Midbrain (tissue), 1 donor: ENCODE data around the gene ADAMTS8.

Experiments
- DNase-seq: peaks from one replicate; lab custom pipeline; 2025; lab: John Stamatoyannopoulos, UW

ADAMTS8 gene

DNA sequence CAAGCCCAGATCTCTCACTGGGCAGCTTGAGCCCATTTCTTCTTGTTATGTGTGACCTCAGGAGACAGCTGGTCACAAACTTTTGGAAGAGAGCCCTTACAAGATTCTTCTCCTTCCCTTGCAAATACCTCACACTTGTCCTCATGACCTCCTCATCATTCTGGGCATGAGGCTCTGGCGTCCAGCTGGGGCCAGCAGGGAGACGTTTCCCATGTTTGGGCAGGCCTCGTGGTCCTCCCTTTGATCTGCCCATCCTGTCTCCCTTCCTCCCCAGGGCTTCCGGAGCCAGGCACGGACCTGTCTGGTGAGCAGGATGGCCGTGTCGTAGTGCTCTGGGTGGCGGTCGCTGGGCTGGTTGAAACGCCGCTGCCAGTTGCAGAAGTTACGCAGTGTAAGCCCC lies 9.7 kb downstream of the ADAMTS8 start:
- DNase-seq: no peak

DNA sequence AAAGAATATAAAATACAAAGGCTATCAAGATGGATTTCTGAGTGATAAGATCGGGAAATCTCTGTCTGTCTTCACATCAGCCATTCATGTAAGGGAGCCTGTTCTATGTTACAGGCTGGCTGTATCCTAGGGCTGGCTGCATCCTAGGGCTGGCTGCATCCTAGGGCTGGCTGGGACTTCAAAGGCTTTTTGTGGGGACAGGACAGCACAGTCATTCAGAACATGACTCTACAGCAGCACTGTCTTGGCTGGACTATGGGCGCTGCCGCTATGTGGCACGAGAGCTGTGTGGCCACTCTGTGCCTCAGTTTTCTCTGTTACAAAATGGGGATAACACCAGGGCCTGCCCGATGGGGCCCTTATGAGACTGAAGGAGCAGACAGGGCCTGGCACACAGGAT lies 10.2 kb downstream of the ADAMTS8 start:
- DNase-seq: peak; percentile 65

DNA sequence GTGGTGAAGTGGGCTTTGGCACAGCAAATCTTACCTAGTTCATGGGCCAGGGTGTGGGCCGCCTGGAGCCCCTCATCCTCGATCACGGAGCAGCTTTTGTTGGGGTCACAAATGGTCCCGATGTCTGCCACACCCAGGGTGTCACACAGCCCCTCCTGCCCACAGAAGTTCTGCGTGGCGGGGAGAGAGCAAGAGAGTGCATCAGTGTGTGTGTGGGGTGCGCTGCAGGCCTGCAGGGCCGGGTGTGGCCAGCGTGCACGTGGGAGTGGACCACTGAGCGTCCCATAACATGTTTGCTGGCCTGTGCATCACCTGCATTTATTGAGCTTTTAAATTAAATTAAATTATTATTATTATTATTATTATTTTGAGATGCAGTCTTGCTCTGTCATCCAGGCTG lies 11.5 kb downstream of the ADAMTS8 start:
- no peak for DNase-seq

DNA sequence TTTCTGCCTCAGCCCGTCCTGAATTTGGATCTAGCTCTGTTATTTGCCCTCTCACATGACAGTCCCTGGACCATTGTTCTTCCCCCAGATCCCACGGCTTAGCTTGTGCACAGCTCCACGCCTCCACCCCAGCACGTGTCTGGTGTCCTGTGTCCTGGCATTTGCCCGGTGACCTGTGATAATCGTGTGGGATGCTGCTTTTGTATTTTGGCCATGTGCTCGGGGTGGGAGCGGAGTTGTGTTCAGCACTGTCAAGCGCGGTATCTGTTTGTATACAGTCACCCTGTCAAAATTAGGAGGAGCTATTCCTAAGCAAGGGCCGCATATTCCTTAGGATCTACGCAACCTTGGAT lies 11.9 kb downstream of the ADAMTS8 start:
- DNase-seq: no peak

DNA sequence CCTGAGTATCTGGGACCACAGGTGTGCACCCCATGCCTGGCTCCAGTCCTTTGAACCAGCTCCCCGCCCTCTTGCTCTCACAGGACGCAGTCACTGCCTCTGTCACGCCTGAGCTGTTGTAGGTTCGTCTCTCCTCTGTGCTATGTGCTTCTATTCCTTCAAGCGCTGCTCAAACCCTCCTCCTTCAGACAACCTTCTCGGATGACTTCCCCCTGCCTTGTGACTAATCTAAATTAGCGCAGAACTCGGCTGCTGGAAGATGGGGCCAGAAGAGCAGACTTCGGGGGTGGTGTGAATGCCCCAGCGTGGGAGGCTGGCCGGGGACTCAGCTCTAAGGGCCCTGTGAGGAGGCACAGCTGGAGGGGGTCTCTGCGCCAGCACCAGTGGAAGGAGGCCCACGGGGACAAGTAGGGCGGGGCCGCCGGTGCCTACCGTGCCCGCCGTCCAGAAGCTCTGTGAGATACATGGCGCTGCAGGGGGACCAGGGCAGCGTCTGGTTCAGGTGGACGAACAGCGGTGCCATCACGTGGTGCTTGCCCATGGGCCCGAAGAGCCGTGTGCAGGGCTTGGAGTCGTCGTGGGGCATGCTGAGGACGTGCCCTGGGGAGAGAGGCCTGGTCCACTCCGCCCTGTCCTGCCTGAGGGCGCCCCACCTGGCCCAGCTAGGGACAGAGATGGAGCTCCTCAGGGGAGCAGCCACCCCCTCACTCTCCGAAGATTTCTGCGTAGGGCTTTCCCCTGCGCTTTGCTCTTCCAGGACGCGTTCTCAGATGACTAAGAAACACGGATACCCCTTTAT lies 12.5 kb downstream of the ADAMTS8 start:
- no peak for DNase-seq

DNA sequence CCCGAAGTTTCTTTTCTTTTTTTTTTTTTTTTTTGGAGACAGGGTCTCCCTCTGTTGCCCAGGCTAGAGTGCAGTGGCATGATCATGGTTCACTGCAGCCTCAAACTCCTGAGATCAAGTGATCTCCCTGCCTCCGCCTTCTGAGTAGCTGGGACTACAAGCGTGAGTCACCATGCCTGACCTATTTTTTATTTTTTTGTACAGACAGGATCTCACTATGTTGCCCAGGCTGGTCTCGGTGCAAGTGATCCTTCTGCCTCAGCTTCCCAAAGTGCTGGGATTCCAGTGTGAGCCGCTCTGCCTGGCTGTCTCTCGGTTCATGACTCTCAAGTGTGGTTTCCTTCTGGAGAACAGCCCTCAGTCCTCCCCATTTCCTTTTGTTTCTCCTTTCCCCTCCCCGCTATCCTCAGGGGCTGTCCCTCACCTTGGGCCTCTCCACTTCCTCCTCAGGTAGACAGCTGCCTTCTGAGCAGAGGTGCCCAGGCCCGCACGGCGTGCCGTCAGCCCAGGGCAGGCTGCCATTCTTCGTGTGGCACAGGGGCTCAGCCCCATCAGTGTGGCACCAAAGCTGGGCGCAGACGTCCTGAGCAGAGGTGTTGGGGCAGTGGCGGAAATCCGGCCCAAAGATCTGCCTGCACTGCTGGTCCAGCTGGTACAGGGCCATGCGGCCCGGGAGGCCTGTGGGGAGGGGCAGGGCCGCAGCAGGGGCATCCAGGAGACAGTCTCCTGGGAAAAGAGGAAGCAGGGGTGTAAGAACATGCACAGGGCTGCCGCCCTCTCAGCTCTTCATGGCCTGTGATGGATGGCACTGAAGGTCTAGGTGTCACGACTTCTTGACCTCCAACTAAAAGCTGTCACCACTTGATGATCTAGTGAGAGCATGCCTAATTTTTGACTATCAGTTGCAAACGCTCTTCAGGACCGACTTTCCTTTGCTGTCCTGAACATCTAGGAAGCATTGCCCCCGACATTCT lies 14.0 kb downstream of the ADAMTS8 start:
- DNase-seq: no peak

DNA sequence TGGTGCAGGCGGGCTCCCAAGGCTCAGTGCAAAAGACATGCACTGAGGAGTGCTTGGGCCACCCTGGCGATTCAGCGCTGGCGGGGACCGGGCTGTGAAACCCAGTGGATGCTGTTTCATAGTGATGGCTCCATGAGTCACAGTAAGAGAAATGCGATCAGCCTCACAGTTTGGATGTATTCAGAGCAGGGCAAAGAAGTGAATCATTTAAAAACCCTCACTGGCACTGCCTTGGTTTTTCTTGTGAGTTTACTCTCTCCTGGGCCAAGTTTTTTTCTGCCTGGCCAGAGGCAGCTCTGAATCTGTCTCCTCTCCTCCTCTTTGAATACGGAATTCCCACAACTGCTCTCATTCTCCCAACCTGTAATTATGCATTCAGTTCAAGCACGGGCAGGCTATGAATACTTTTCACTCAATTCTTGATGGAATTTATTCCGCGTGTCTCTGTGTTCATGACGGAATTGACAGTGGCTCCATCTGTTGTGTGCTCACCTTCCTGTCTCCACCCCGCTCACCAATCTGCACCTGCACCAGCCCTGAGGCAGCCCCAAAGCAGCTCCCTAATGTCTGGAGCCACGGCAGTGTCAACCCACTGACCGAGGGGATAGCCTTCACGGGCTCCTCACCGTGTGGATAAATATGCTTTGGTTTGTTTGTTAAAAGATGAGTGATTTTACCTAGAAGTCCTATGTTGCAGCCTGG lies 14.9 kb downstream of the ADAMTS8 start:
- no peak for DNase-seq

DNA sequence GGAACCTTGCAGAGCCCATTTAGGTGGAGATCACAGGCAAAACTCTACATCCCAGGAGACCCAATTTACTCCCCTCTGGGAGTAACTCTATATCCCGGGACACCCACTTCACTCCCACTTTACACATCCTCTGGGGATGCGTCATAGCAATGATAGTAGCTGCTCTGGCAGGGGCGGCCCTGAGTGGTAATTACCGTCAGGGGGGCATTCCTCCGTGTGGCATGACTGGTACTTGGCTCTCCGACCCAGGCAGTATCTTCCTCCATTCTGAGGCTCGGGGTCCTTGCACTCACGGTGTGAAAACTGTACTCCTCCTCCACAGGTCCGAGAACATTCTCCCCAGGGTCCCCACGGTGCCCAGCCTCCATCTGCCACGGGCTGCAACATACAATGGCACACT lies 17.2 kb downstream of the ADAMTS8 start:
- no peak for DNase-seq

DNA sequence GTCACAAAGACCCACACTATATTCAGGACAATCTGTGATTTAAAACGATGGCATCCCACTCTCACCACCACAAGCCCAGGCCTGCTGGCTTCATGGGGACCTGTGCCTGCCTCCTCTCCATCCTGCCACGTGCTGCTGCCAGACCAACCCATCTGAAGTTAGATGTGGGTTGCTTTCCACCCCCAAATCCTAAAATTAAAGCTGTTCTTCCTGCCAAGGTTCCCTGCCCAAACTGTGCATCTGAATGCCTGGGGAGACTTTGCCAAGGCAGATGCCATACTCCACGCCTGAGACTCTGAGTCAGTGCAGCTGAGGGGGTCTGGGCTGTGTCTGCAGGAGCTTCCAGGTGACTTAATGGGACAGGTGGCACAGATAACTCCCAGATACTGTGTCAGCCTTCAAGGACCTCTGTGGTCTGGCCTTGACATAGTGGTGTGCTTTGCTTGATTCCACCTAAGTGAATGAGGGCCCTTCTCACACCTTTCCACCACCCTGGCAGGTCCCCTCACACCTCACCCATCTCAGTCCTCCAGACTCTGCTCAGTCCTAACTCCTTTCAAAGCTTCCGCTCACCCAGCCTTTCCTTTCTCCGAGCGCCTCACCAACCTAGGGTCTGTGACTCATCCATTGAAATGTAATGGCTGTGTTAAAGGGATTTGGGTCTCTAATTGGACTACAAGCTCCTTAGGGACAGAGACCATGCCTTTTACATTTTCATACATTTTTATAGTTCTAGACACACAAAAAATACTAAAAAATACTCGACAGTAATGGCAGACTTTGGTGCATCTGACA lies 18.6 kb downstream of the ADAMTS8 start:
- no peak for DNase-seq

DNA sequence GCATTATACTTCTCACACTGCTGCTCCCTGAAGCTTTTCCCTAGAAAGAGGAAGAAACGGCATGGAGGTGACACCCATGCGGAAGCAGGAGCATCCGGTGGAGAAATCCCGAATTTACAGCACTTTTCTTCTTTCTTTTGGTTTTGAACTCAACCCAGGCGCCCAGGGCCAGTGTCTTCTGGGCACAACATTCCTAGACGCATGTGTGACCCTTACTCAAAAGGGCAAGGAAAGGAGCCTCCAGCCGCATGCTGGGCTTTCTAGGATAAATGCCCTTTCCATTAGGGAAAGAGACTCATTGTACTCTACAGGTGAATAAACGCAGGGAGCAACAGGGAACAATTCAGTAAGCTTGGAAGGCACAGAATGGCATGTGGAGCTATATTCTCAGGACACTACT lies 19.5 kb downstream of the ADAMTS8 start:
- no peak for DNase-seq

DNA sequence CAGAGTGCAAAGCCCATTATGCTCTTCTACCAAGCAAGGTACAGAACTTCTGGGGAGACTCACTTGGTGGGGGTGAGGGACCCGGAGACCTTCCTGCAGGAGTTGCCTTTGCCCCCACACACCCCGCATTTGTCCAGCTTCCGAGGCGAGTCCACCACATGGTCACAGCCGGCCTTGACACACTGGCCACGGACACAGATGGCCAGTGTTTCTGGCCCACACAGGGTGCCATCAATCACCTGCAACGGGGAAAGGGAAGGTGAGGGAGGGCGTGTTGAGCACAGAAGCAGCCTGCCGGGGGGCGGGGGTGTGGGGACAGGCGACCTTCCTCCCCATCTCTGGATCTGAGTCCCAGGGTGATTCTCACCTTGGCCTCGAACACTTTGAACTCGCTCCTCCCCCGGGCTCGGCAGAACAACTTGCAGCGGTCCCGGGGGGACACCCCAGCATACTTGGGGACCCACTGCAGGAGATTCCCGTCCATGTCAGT lies 20.0 kb downstream of the ADAMTS8 start:
- no peak for DNase-seq

DNA sequence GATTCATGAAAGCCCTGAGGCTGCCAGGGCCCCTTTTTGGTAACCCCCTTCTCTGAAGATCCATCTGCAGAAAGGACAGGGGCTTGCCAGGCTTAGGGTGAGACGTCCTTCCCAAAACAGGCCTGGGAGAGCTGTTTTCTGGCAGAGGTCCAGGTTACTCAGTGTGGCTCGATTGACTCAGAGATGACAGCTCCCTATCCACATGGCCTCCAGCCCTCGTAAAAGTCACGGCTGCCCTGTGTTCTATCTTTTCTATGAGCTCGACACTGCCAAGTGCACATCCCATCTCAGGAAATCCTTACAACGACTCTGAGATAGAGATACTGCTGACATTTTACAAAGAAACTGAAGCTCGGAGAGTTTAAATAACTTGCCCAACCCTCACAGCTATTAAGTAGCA lies 20.4 kb downstream of the ADAMTS8 start:
- no peak for DNase-seq

DNA sequence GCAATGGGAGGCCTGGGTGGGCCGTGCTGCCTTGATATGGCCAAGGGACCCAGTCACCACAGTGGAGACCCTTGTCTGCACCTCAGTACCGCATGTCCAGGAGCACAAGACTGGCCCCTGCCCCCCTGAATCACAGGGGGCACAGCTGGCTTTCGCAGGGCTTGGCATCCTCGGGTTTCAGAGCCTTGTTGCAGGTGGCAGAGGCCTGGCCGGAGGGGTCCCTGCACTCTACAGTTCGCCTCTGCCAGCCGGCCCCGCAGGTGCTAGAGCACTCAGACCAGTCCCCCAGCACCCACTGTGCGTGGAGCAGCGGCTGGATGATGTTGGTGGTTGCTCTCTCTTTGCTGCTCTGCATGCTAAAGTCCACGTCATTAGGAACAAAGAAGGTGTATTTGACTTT lies 23.0 kb downstream of the ADAMTS8 start:
- no peak for DNase-seq

DNA sequence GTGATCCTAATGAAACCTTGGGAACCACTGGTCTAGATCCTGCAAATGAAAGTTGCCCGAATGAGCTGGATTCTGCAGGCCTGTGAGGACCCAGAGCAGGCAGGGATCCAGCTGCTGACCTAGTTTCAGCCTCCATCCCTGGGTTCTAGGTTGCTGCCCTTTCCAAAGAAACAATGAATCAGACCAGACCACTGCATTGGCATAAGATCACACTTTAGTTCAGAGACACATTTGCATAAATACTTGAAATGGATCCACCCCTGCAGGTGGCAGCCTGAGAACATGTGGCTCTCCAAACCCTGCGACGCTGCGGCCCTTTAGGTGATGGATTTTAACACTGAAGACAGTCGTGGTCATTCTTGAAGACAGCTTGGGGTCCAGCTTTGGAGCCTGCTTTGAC lies 23.7 kb downstream of the ADAMTS8 start:
- DNase-seq: no peak

DNA sequence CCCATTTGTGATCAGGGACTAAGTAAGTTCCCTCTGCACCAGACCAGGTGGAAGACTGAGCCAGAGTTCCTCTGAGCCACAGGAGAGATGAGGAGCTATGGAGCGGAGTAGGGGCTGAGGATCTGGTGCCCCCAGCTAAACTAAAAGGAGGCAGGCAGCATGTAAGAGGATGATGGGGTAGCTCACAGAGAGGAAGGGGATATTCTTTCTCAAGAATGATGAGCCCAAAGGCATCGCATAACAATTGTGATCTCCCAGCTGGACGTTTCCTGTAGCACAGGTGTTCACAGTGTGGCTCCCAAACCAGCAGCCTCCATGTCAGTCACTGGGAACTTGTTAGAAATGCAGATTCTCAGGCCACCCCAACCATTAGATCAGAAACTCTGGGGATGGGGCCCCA lies 24.4 kb downstream of the ADAMTS8 start:
- DNase-seq: no peak

DNA sequence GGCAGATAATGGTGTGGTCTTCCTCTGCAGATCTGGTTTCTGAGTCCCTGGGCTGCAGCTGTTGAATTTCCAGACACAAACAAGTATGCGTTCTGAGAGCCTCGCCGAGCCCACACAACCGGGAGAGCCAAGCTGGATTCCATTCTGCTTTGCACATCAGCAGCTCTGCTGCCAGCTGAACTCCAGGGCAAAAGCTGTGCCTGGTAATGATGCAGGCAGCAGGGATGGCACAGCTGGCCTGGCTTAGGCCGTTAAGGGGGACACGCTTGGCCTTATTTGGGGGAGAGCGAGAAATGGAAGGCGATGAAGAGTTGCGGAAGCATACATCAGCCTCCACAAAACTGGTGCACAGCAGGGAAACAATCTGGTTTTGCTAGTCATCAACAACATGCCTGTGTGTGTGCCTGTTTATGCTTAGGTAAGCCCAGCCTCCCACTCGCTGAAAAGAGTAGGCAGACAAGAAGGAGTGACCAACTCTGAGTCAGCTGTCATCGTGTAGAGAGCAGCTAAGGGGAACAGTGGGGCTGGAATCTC lies 25.1 kb downstream of the ADAMTS8 start:
- DNase-seq: peak; percentile 40

DNA sequence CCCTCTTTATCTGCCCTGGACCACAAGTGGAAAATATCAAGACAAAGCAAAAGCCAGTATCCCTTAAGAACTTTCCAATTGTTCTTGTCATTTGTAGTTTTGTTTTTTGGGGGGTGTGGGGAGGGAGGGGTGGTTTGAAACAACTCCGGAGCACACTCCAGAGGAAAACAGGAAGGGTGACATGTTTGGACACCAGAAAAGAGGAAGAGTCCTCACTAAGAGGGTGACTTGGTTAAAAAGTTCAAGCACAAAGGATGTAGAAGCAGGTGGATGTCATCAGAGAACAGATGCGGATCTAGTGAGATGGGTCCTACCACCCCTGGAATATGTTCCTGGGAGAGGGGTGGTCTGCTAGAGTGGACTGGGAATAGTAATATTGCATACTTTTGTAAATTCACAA lies 25.8 kb downstream of the ADAMTS8 start:
- no peak for DNase-seq

DNA sequence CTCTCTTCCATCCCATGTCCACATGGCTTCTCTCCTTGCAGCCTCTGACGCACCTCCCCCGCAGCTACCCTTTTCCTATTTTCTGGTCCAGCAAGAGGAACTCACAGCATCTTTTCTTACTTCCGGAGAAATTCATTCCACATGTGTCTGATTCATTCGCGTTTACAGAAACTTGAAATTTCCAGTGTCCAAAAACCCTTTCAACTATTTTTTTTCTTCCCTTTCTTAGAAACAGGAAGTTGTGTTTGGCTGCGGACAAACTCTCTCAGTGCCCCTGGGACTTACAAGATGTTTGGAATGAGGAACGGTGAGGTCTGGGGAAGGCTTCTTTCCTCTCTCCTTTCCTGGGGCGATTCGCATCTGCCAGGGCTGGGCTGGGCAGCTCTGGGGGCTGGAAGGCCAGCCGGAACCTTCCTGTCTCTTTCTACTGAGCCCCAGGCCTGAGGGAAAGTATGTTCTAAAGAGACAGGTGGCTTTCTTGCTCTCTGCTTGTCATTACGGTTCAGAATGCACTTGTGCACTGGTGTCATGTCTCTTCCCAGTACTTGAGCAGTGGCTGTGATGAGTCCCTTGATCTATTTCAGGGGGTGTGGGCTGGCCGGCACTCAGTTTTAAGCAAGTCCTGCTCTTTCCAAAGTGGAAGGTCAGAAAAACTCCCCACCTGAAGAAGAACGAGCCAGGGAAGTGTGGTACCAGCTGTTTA lies 27.5 kb downstream of the ADAMTS8 start:
- DNase-seq: no peak

DNA sequence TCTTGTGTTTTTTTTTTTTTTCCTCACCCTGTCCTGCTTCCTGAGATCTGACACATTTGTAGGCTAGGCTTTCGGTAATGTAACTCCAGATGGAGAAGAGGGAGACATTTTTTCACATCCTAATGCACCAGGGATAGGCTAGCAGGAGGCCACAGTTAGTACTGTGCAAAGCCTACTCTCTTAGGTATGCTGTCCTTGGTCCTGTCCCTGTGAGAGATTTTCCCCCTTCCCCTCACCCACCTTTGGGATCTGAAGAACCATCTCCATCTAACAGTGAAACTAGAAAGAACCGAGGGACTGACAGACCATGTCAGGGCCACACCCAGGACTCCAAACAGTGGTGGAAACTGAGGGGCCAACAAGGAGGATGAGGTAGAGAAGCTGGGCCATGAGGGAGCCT lies 29.2 kb downstream of the ADAMTS8 start:
- no peak for DNase-seq

DNA sequence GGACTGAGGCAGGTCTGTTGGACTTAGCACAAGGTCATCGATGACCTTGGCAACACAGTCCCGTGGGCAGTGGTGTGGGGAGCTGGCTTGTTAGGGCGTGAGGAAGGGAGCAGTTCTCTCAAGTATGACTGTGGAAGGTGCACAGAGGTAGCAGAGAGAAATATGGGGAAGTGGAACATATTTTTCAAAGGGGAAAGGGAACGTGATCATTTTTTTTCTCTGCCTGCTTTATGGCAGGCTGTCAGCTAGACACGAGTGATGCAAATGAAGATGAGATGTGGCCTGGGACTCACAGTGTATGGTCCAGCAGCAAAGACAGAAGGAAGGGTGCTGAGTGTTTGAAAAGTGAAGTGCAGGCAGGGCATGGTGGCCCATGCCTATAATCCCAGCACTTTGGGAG lies 30.6 kb downstream of the ADAMTS8 start:
- DNase-seq: no peak

DNA sequence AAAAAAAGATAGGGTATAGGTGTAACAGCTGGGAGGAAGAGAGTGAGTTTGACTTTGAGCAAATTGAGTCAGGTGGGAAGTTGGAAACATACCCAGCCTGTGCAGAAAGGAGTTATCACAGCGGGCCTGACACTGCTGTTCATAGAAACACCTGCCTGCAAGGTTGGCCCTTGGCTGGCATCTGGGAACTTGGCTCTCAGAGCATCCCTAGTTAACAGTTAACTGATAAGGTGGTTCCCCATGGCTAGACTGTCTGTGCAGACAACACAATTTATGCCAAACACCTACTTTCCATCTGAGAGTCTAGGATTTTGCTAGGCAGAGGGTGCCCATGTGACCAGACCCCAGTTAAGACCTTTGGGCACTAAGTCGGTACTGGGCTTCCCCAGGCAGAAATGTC lies 31.4 kb downstream of the ADAMTS8 start:
- no peak for DNase-seq
